Stimulated activated CD4-positive, alpha-beta T cell treated with anti-CD3 and anti-CD28 coated beads, Interleukin-1b, Interleukin-23, amount 100 ng/mL, for 48 hours (primary cell): ENCODE measurements around the gene ZFP64.
"Not testable (repeated sequence)": the region's sequence is repeated elsewhere in the genome, so short reads cannot be mapped to it uniquely, and the experiment has no call there.

ENCODE experiments used
- DNase-seq: peaks from one replicate; pipeline ENCODE4 v3.0.0-alpha.2; 2020

ZFP64 gene

DNA sequence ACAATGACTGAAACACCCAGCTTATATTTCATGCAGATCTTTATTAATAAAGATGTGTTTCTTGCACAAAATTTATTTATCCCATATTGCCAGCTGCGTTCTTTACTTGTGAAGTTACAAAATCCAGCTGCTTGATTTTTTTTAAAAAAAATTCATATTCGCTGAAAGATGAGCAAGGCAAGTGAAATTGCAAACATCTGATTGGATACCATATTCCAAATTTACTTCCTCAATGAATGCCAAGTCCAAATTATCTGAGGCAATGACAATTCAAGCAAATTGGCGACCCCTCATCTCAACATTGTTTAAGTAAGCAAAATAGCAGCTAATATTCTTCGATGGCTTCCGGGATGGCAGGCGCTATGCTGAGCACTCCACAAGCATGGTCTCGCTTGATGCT lies 37.7 kb downstream of the ZFP64 start:
- DNase-seq, result no peak

DNA sequence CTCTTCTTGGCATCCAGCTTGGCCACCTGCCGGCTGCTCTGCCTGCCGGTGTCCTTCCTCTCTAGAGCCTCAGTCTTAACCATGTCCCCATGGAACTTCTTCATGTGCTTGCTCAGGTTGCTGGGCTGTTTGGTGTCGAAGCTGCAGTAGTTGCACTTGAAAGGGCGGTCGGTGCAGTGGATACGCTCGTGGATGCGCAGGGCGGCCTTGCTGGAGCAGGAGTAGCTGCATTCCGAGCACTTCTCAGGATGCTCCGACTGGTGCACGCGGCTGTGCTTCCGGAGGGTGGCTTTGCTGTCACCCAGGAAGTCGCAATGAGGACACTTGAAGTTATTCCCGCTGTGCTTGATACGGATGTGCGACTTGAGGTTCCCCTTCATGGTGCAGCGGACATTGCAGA lies 38.7 kb downstream of the ZFP64 start:
- no peak for DNase-seq

DNA sequence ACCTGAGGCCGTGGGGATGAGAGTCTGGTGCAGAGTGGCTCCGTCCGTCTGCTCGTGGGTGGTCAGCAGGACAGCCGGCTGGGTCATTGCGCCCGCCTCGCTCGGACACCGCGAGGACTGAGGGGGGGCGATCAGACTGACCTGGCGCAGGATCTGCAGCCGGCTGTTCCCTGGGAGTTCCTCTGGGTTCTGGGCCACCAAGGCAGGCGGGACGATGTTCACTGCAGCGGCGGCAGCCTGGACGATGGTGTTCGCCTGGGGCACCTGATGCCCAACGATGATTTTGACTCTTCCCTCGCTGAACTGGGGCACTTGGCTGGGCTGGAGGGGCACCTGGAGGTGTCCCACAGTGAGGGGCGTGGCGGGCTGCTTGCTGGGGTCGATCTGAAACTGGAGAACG lies 39.2 kb downstream of the ZFP64 start:
- no peak for DNase-seq

DNA sequence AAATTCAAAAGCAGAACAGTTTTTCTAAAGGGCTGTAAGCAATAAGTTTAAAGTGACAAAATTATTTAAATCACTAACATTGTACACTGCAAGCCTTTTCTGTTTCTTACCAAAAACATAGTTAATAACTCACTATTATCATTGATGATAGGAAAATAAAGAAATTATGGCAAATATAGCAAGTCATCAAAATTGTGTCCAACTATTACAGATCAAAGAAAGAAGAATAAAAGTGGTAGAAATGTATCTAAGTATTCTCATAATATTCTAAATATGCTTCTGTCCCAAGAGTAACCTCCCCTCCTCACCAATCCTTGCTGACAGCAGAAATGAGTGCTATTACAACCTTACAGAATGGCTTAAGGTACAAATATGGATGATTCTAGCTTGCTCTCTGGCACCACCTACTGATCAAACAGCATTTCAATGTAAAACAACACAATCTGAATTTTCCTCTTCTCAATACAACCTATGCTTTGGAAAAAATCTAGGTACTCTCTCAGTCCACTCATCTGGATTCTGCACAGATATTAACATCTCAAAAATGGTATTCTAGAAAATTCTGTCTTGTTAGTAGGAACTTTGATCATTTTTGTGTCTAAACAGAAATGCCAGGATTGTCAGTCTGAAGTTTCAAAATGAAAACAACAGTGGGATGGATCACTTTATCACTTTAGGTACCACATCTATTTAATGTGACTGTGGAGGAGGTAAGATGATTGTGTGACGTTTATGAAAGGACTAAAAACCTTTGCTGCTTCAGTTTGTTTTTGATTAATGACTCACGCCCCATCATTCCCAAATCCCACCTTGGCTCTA lies 40.9 kb downstream of the ZFP64 start:
- DNase-seq, result no peak

DNA sequence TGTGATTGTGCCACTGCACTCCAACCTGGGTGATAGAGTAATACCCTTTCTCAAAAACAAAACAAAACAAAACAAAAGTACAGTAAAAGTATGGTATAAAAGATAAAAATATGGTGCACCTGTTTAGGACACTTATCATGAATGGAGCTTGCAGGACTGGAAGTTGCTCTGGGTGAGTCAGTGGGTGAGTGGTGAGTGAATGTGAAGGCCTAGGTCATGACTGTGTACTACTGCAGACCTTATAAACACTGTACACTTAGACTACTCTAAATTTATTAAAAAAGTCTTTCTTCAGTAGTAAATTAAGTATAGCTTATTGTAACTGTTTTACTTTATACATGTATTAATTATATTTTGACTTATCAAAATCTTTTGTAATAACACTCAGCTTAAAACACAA lies 46.0 kb downstream of the ZFP64 start:
- DNase-seq, result no peak

DNA sequence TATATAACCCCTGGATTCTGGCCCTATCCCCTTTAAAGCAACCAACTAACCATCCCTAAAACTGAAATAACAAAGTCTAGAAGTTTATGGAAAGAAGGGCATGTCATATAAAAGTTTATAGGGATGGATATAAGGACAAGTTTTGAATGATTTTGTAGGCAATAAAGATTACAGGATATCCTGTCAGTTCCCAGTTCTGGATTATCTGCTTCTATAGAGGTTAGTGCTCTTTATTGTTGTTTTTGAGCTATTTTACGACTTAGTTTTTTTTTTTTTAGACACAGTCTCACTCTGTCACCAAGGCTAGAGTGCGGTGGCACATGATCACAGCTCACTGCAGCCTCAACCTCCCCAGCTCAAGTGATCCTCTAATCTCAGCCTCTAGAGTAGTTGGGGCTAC lies 48.3 kb downstream of the ZFP64 start:
- no peak for DNase-seq

DNA sequence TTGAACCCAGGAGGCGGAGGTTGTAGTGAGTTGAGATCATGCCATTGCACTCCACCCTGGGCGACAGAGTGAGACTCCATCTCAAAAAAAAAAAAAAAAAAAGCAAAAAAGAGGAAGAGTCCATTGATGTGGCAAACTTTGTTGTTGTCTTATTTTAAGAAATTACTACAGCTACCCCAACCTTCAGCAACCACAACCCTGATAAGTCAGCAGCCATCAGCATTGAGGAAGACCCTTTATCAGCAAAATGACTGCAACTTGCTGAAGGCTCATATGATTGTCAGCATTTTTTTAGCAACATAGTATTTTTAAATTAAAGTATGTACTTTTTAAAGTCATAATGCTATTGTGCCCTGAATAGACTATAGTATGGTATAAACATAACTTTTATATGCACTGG lies 48.8 kb downstream of the ZFP64 start:
- no peak for DNase-seq

DNA sequence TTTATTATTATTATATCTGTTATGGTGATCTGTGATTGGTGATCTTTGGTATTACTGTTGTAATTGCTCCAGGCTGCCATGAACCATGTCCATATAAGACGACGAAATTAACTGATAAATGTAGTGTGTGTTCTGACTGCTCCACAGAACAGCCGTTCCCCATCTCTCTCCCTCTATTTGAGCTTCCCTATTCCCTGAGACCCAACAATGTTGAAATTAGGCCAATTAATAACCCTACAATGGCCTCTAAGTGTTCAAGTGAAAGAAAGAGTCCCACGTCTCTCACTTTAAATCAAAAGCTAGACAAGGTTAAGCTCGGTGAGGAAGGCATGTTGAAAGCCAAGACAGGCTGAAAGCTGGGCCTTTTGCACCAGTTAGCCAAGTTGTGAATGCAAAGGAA lies 51.6 kb downstream of the ZFP64 start:
- DNase-seq, result no peak

DNA sequence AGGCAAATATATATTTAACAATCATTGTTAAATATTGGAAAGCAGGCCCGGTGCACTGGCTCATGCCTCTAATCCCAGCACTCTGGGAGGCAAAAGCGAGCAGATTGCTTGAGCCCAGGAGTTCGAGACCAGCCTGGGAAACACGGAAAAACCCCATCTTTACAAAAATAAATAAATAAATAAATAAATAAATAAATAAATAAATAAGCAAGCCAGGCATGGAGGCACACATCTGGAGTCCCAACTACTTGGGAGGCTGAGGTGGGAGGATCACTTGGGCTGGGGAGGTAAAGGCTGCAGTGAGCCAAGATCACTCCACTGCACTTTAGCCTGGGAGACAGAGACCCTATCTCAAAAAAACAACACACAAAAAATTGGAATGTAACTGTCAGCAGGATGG lies 53.7 kb downstream of the ZFP64 start:
- no peak for DNase-seq

DNA sequence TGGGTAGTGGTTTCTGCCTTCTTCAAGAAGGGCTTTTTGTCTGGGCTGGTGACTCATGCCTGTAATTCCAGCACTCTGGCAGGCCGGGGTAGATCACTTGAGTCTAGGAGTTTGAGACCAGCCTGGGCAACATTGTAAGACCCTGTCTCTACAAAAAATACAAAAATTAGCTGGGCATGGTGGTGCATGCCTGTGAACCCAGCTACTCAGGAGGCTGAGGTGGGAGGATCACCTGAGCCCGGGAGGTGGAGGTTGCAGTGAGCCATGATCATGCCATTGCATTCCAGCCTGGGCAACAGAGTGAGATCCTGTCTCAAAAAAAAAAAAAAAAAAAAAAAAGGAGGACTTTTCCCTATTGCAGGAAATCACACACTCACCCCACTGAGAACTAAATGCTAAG lies 57.9 kb downstream of the ZFP64 start:
- not testable (repeated sequence) for DNase-seq

DNA sequence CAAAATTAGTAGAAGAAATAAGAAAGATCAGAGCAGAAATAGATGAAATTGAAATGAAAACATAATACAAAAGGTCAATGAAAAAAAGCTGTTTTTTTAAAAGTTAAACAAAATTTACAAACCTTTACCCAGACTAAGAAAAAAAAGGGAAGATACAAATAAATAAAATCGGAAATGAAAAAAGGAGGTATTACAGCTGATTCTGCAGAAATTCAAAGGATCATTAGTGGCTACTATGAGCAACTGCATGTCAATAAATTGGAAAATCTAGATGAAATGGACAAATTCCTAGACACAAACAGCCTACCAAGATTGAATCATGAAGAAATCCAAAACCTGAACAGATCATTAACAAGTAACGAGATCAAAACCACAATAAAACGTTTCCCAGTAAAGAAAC lies 59.2 kb downstream of the ZFP64 start:
- DNase-seq, result no peak

DNA sequence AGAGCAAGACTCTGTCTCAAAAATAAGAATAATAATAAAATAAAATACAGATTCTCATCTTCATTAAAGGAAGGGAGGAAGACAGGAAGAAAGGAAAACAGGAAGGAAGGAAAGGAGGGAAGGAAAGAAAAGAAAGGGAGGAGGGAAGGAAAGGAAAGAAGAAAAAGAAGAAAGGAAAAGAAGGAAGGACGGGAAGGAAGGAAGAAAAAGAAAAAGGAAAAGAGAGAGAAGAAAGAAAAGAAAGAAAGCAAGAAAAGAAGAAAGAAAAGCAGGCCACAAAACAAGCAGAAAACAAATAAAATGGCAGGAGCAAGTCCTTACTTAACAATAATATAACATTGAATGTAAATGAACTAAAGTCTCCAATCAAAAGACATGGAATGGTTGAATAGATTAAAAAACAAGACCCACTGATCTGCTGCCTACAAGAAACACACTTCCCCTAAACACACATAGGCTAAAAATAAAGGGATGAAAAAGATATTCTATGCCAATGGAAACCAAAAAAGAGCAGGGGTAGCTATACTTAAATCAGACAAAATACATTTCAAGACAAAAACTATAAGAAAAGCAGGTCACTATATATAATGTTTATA lies 60.4 kb downstream of the ZFP64 start:
- no peak for DNase-seq

DNA sequence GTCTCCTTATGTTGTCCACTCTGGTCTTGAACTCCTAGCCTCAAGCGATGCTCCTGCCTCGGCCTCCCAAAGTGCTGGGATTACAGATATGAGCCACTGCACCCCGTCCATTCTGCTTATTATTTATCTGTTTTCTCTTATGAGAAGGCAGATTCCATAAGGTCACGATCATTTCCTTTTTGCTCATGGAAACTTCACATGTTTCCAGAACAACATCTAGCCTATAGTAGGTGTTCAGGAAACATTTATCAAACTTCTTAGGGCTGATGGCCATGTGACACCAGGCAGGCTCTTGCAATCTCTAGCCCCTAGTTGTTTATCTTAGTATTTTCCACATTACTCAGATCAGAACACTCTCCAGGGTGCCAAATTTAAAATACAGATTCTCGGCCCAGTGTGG lies 61.2 kb downstream of the ZFP64 start:
- DNase-seq, result no peak

DNA sequence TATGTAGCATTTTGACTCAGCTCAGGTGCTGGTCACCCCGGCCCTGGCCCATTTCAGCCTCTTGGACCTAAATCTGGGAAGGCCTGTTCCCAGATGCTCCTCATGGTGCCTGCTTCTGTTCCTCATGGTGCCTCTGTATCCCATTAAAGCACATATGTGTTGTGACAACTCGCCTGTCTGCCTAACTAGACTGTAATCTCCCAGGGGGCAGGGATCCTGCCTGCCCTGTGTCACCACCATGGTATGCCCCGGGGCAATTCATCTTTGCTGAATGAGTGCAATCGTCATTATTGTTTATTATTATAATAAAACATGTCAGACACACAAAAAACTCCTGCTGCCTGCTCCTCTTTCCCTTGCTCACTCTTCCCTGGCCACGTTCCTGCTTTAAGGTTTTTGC lies 62.0 kb downstream of the ZFP64 start:
- DNase-seq, result no peak

DNA sequence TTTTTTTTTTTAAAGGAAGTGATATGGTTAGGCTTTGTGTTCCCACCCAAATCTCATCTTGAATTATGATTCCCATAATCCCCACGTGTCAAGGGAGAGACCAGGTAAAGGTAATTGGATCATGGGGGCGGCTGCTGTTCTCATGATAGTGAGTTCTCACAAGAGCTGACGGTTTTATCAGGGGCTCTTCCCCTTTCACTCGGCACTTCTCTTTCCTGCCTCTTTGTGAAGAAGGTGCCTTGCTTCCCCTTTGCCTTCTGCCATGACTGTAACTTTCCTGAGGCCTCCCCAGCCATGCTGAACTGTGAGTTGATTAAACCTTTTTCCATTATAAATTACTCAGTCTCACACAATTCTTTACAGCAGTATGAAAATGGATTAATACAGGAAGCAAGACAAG lies 64.3 kb downstream of the ZFP64 start:
- DNase-seq, result no peak

DNA sequence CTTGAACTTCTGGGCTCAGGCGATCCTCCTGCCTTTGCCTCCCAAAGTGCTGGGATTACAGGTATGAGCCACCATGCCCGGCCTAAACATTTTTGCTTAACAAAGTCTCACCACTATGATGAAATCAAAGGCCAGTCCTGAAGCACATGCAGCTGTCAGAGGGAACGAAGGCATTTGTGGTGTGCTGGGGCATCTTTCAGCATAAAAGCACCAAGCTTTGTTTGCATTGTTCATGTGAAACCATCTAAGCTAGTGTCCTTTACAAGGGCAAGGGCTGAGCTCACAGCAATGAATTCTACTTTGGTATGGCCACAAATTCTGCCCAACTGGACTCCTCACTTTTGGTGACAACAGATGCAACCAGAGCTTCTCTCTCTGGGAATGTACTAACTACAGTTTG lies 66.8 kb downstream of the ZFP64 start:
- DNase-seq, result no peak

DNA sequence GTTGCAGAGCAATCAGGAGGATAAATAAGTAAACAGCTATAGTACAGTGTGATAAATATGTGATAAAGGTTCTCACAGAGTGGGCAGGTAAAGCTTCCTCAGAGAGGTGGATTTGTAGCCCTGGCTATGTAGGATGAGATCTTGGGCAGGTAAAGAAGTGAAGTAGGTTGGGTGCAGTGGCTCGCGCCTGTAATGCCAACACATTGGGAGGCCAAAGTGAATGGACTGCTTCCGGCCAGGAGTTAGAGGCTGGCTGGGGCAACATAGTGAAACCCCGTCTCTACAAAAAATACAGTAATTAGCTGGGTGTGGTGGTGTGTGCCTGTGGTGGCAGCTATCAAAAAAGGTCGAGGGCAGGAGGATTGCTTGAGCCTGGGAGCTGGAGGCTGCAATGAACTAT lies 72.9 kb downstream of the ZFP64 start:
- no peak for DNase-seq

DNA sequence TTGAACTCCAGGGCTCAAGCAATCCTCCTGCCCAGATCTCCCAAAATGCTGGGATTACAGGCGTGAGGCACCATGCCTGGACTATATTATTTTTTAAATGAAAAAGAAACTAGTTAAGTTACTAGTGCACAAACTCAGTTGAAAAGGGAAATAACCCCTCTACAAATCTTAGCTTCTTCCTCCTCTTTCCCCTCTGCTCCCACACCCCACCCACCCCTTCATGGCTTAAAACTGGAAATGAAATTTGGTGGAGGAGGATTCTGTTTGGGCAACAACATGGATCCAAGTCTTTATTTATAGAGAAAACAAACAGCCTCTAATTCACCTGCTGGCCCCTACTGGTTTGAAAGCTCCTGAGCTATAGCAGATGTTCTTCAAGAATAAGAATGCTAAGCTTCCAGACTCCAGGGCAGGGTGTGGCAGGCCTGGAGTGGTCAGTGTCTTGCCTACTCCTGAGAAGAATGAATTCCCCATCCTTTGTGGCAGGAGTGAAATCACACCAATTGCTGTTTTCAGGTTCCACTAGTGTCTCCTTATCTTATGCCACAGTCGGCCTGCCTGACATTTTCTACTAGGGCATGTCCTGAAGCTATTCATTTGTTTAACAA lies 73.5 kb downstream of the ZFP64 start:
- DNase-seq, result no peak

DNA sequence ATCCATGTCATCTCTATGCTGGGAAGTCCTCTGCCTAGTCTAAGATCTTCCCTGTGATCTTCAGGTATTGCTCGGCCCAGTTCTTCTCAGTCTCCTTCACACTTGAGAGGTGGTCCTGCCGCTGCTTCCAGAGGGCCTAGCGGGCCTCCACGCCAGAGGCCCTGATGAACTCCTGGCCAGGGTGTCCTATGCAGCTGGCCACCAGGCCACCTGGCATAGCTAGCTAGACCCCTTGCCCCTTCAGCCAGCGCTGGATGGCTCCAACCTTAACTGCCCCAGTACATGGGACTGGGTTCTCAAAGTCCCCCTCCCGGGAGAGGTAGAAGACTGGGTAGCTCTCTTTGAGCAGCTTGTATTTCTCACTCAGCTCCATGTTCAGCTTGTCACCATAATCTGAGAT lies 81.1 kb downstream of the ZFP64 start:
- DNase-seq, result no peak

DNA sequence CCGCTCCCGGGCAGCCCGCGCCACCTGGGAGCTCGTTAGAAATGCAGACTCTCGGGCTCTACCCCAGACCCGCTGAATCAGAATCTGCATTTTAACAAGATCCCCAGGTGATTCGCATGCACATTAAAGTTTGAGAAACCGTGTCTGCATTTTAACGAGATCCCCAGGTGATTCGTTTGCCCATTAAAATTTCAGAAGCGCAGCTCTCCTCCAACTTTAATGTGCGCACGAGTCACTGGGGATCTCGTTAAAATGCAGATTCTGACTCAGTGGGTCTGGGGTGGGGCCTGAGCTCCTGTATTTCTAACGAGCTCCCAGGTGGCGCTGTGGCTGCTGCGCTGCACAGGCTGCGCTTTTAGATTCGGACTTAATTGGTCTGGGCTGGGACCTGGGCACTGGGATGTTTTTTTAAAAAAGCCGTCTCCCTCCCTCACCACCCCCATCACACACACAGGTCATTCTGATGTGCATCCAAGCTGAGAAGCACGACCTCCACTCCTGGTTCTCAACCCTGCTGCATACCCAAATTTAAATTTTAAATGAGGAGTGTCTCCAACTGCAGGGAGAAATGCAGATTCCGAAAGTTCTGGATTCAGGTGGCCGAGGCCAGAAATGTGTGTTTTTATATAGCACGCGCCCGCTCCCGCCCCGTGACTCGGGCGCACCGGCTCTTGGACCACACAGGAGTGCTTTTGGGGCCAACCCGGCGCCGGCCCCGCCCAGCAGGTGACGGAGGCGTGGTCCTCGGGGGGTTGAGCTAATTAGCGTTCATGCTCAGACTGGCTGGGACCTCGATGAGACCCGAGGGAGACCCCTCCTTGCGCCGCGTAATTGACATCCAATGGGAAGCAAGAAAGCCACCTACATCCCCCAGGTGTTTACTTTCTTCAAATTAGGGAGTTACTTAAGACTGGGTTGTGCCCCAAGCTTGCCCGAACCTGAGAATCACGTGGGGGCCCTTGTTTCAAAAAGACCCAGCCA lies 85.8 kb downstream of the ZFP64 start:
- peak; percentile 47 for DNase-seq

DNA sequence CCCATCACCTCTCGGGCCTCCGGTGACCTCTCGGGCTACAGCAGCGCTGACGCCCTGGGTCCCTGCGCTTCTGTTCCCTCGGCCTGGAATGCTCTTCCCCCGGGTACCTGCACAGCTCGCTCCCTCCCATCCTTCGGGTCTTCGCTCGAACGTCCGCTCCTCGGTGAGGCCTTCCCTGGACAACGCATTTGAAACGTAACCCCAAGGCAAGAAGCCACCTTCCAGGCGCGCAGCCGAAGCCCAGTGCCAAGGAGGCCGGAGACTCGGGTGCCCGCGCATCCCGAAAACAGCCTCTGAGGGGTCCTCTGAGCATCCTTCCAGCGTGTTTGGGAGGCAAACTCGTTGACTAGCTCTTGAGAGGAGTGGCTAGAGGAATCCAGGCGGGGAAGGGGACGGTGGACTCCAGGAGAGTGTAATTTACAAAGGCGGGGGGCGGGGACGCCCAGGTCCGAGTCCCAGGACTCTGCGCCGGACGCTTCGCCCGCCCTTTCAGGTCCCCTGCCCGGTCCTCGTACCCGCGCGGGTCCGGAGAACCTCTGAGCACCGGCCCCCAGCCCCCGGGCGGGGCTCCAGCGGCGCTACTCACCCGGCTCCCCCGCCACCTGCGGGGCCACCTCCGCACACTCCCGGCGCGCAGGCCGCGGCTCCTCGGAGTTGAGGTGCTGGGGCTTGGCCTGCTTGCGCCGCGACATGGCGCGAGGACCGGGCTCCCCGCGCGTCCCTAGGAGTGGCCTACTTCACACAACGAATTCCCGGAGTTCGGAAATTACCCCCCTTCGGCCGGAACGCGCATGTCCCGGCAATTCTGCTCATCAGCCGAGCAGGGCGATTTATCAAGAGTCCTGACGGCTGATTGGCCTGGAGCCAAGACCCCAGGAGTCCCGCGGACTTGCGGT lies 86.8 kb downstream of the ZFP64 start:
- no peak for DNase-seq

DNA sequence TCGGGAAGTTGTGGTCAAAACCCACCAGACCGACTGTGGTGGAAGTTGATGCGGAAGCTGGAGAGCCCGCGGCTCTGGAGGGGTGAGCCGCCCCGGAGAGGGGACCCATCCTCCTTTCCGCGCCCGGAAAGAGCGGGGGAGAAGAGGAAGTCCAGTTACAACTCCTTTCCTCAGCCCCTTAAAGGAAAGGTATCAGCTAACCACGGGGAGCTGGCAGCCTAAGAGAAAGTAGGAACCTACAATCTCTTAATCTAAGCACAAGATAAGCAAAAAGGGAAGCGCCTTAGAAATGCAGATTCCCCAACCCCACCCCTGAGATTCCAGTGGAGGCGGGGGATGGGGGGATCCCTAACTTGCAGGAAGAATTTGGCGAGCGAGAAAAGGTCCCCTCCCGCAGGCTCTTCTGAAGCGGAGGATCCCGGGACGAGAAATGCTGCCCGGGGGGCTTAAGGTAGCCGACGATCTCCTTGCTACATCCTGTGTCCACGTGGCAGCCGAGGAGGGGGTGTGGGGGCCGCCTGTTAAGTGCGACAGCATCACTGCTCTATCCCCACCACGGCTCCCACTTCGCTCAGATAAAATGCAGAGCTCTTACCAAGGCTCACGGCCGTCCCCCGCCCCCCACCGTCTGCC lies 87.5 kb downstream of the ZFP64 start:
- DNase-seq, result no peak
